HG03045 (cell line): Measurements from ENCODE around the gene IRF4.

Experiments used
- ATAC-seq: cut with Tn5 transposase; IDR thresholded peaks from one replicate; pipeline ENCODE4 v1.9.1; 2021; ENCODE audit warnings: mild to moderate bottlenecking, moderate library complexity; ENCODE audit not compliant: unreplicated experiment

The IRF4 gene

GRCh38 chr6:352896-353470, 38.6 kb upstream of the IRF4 start:
- ATAC-seq: no peak

- no peak for ATAC-seq
These were observed 37.6 kb upstream of the IRF4 start for GRCh38 chr6:353642-354614.

GRCh38 chr6:354631-355280, 36.8 kb upstream of the IRF4 start:
- ATAC-seq: no peak

- no peak for ATAC-seq
These were observed 36.0 kb upstream of the IRF4 start for GRCh38 chr6:355373-356208.

GRCh38 chr6:356828-357251, 34.7 kb upstream of the IRF4 start:
- ATAC-seq: peak; percentile 47

GRCh38 chr6:357261-357790, 34.2 kb upstream of the IRF4 start:
- ATAC-seq: no peak

GRCh38 chr6:357791-358341, 33.7 kb upstream of the IRF4 start:
- no peak for ATAC-seq

GRCh38 chr6:358432-358831, 33.1 kb upstream of the IRF4 start:
- ATAC-seq: no peak

GRCh38 chr6:358847-359246, 32.7 kb upstream of the IRF4 start:
- no peak for ATAC-seq

GRCh38 chr6:359261-360035, 32.1 kb upstream of the IRF4 start:
- ATAC-seq: no peak

- ATAC-seq: no peak
These were observed 31.2 kb upstream of the IRF4 start for GRCh38 chr6:360349-360748.

GRCh38 chr6:360764-361373, 30.7 kb upstream of the IRF4 start:
- no peak for ATAC-seq

- ATAC-seq: no peak
These were observed 30.0 kb upstream of the IRF4 start for GRCh38 chr6:361411-362132.

GRCh38 chr6:362231-362923, 29.2 kb upstream of the IRF4 start:
- ATAC-seq: no peak

- no peak for ATAC-seq
These were observed 28.7 kb upstream of the IRF4 start for GRCh38 chr6:362924-363249.

- no peak for ATAC-seq
These were observed 28.3 kb upstream of the IRF4 start for GRCh38 chr6:363291-363690.

- ATAC-seq: no peak
These were observed 27.6 kb upstream of the IRF4 start for GRCh38 chr6:363909-364308.
